GM23338 (cell line): ENCODE results near the gene UNC13D. TPM values are rescaled to one million over a fixed set of nuclear protein-coding genes. Genes with fewer than 3 reads are reported as not detected.

Experiments
- ATAC-seq: fragments of 200-7000 bp; cut with Tn5 transposase; 3 replicates; pipeline ENCODE4 v1.9.1; 2020
- DNase-seq: peaks from one replicate; pipeline ENCODE4 v3.0.0-alpha.2; 2015; ENCODE audit warnings: low spot score
- H2AFZ ChIP-seq: fragments of 200-600 bp; sonication (generic); 2 replicates; pipeline ENCODE4 v1.8.0; 2016; ENCODE audit warnings: antibody characterized with exemption, mild to moderate bottlenecking, moderate library complexity
- H3F3A ChIP-seq: fragments of 200-600 bp; sonication (generic); replicated peaks from 2 replicates; pipeline ENCODE4 v1.8.0; 2017; ENCODE audit warnings: antibody characterized with exemption, mixed run types, low read depth
- H3K27ac ChIP-seq: fragments of 200-600 bp; sonication (generic); 2 replicates; pipeline ENCODE4 v1.6.1; 2016; ENCODE audit warnings: low read depth
- H3K27me3 ChIP-seq: fragments of 200-600 bp; sonication (generic); 2 replicates; pipeline ENCODE4 v1.8.0; 2016; ENCODE audit warnings: mild to moderate bottlenecking, mixed run types, moderate library complexity; ENCODE audit not compliant: insufficient read depth
- H3K36me3 ChIP-seq: fragments of 200-600 bp; sonication (generic); 2 replicates; pipeline ENCODE4 v1.8.0; 2016; ENCODE audit warnings: mild to moderate bottlenecking; ENCODE audit not compliant: insufficient read depth
- H3K4me1 ChIP-seq: fragments of 200-600 bp; sonication (generic); 2 replicates; pipeline ENCODE4 v1.8.0; 2016; ENCODE audit warnings: mild to moderate bottlenecking, moderate library complexity; ENCODE audit not compliant: insufficient read depth
- H3K4me2 ChIP-seq: fragments of 200-600 bp; sonication (generic); 2 replicates; pipeline ENCODE4 v1.7.1; 2017; ENCODE audit warnings: mixed run types
- H3K4me3 ChIP-seq: fragments of 200-600 bp; sonication (generic); 2 replicates; pipeline ENCODE4 v1.6.1; 2016; ENCODE audit warnings: mixed run types
- H3K79me2 ChIP-seq: fragments of 200-600 bp; sonication (generic); replicated peaks from 2 replicates; pipeline ENCODE4 v1.8.0; 2017; ENCODE audit warnings: mild to moderate bottlenecking; ENCODE audit not compliant: insufficient read depth
- H3K9me2 ChIP-seq: fragments of 200-600 bp; sonication (generic); 2 replicates; pipeline ENCODE4 v1.8.0; 2017; ENCODE audit not compliant: insufficient read depth
- H4K20me1 ChIP-seq: fragments of 200-600 bp; sonication (generic); replicated peaks from 2 replicates; pipeline ENCODE4 v1.8.0; 2017; ENCODE audit warnings: mild to moderate bottlenecking; ENCODE audit not compliant: insufficient read depth
- H3K27ac Mint-ChIP-seq: 2 replicates; pipeline ENCODE4 v1.8.0; 2020; ENCODE audit warnings: inconsistent platforms, mild to moderate bottlenecking, moderate library complexity, mixed read lengths
- H3K27me3 Mint-ChIP-seq: 3 replicates; pipeline ENCODE4 v1.8.0; 2022; ENCODE audit warnings: low read depth, mild to moderate bottlenecking, moderate library complexity, mixed read lengths, inconsistent platforms; ENCODE audit not compliant: insufficient read depth, poor library complexity
- H3K36me3 Mint-ChIP-seq: 3 replicates; pipeline ENCODE4 v1.8.0; 2021; ENCODE audit warnings: low read depth, mild to moderate bottlenecking, inconsistent platforms, moderate library complexity, mixed read lengths
- H3K4me1 Mint-ChIP-seq: 3 replicates; pipeline ENCODE4 v1.8.0; 2020; ENCODE audit warnings: mild to moderate bottlenecking, inconsistent platforms, mixed read lengths
- H3K4me3 Mint-ChIP-seq: 3 replicates; pipeline ENCODE4 v1.8.0; 2021; ENCODE audit warnings: moderate library complexity, mild to moderate bottlenecking, inconsistent platforms, mixed read lengths
- H3K9me3 Mint-ChIP-seq: 3 replicates; pipeline ENCODE4 v1.8.0; 2020; ENCODE audit warnings: moderate library complexity, mild to moderate bottlenecking, inconsistent platforms, mixed read lengths
- CREB1 ChIP-seq: fragments of 250-450 bp; sonication (Bioruptor Pico); IDR thresholded peaks from 2 replicates; pipeline ENCODE4 v1.5.0; 2020; ENCODE audit warnings: low read depth, mild to moderate bottlenecking, moderate library complexity
- EZH2 ChIP-seq: fragments of 200-600 bp; sonication (generic); IDR thresholded peaks from one replicate; pipeline ENCODE4 v1.8.0; 2017; ENCODE audit warnings: antibody characterized with exemption, mild to moderate bottlenecking, low read depth; ENCODE audit not compliant: unreplicated experiment
- EZH2phosphoT487 ChIP-seq: fragments of 200-600 bp; sonication (generic); IDR thresholded peaks from one replicate; pipeline ENCODE4 v1.8.1; 2018; ENCODE audit warnings: antibody characterized with exemption; ENCODE audit not compliant: unreplicated experiment
- JUNB ChIP-seq: IDR thresholded peaks from one replicate; pipeline ENCODE4 v1.6.1; 2016; ENCODE audit warnings: antibody characterized with exemption; ENCODE audit not compliant: unreplicated experiment
- NANOG ChIP-seq: IDR thresholded peaks from 2 replicates; pipeline ENCODE4 v1.6.1; 2016; ENCODE audit warnings: antibody characterized with exemption, borderline replicate concordance
- POLR2AphosphoS5 ChIP-seq: IDR thresholded peaks from 2 replicates; pipeline ENCODE4 v1.6.1; 2016; ENCODE audit warnings: antibody characterized with exemption, low read depth
- REST ChIP-seq: IDR thresholded peaks from one replicate; pipeline ENCODE4 v1.6.1; 2018; ENCODE audit warnings: antibody characterized with exemption; ENCODE audit not compliant: unreplicated experiment
- STAT1 ChIP-seq: IDR thresholded peaks from one replicate; pipeline ENCODE4 v1.6.1; 2016; ENCODE audit warnings: antibody characterized with exemption; ENCODE audit not compliant: unreplicated experiment
- ZNF114 ChIP-seq: fragments of 250-450 bp; sonication (Bioruptor Pico); IDR thresholded peaks from 2 replicates; pipeline ENCODE4 v1.5.0; 2020; ENCODE audit warnings: mild to moderate bottlenecking, moderate library complexity
- ZNF331 ChIP-seq: fragments of 250-450 bp; sonication (Bioruptor Pico); IDR thresholded peaks from 2 replicates; pipeline ENCODE4 v1.5.0; 2020; ENCODE audit warnings: low read depth, mild to moderate bottlenecking, moderate library complexity
- ZNF462 ChIP-seq: fragments of 250-450 bp; sonication (Bioruptor Pico); IDR thresholded peaks from 2 replicates; pipeline ENCODE4 v1.5.0; 2020; ENCODE audit warnings: mild to moderate bottlenecking, moderate library complexity
- polyA plus RNA-seq: library from polyadenylated mRNA; unstranded; fragments of >200 nt; fragmentation: Nextera tagmentation; extraction: Ambion mirVana; gene quantifications from 2 replicates; pipeline ENCODE4 v1.2.1, GENCODE V29; 2016
- total RNA-seq: library from RNA; depleted of rRNA; stranded (reverse); fragments of >200 nt; shearing (Covaris generic); gene quantifications from 2 replicates; pipeline ENCODE4 v1.2.3, GENCODE V29; 2014
- TF ChIP-seq, protein P1 (sequence below), 2 experiments: fragments of 200-600 bp in 1 of 2; sonication (generic) in 1 of 2; conservative IDR thresholded peaks; 2 replicates each; pipeline versions ENCODE4 v1.5.1 to v1.6.1; 2016 to 2017; ENCODE audit warnings: antibody characterized with exemption in 2 of 2, low read depth in 2 of 2, mild to moderate bottlenecking in 2 of 2, moderate library complexity in 1 of 2
- TF ChIP-seq, protein P2 (sequence below): IDR thresholded peaks from 2 replicates; pipeline ENCODE4 v1.6.1; 2016; ENCODE audit warnings: antibody characterized with exemption

The UNC13D gene
- total and polyA plus RNA-seq, 2 experiments from 2014 or later, result 5.9 to 10.8 TPM

GRCh38 chr17:75799402-75799801 is 44.8 kb downstream of the UNC13D start:
- H3K4me3 Mint-ChIP-seq, result no peak overlapping the region

More at GRCh38 chr17:75799402-75799801, 44.8 kb downstream of the UNC13D start:
- Mint-ChIP-seq H3K4me1 (no peaks in the 10 kb centered on the region), H3K36me3 (peaks cover 41% of the 10 kb centered on the region), H3K27me3 (no peaks in the 10 kb centered on the region), H3K27ac (no peak overlapping the region), H3K9me3 (no peaks in the 10 kb centered on the region)
- TF ChIP-seq, protein P1, sequence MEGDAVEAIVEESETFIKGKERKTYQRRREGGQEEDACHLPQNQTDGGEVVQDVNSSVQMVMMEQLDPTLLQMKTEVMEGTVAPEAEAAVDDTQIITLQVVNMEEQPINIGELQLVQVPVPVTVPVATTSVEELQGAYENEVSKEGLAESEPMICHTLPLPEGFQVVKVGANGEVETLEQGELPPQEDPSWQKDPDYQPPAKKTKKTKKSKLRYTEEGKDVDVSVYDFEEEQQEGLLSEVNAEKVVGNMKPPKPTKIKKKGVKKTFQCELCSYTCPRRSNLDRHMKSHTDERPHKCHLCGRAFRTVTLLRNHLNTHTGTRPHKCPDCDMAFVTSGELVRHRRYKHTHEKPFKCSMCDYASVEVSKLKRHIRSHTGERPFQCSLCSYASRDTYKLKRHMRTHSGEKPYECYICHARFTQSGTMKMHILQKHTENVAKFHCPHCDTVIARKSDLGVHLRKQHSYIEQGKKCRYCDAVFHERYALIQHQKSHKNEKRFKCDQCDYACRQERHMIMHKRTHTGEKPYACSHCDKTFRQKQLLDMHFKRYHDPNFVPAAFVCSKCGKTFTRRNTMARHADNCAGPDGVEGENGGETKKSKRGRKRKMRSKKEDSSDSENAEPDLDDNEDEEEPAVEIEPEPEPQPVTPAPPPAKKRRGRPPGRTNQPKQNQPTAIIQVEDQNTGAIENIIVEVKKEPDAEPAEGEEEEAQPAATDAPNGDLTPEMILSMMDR (conservative IDR thresholded peaks at IDR 0.05; ENCODE audit: low read depth in 2 of 2), result no peak
- TF ChIP-seq NANOG, result no peak
- no peak for TF ChIP-seq EZH2phosphoT487
- no peak for TF ChIP-seq CREB1 (CRISPR knock-in tag)
- TF ChIP-seq ZNF462 (CRISPR knock-in tag), result no peak
- TF ChIP-seq EZH2, result no peak
- TF ChIP-seq REST, result no peak
- no peak for TF ChIP-seq STAT1
- no peak for TF ChIP-seq POLR2AphosphoS5
- no peak for TF ChIP-seq ZNF114 (CRISPR knock-in tag)
- TF ChIP-seq, protein P2, sequence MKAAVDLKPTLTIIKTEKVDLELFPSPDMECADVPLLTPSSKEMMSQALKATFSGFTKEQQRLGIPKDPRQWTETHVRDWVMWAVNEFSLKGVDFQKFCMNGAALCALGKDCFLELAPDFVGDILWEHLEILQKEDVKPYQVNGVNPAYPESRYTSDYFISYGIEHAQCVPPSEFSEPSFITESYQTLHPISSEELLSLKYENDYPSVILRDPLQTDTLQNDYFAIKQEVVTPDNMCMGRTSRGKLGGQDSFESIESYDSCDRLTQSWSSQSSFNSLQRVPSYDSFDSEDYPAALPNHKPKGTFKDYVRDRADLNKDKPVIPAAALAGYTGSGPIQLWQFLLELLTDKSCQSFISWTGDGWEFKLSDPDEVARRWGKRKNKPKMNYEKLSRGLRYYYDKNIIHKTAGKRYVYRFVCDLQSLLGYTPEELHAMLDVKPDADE, result no peak
- no peak for TF ChIP-seq JUNB
- TF ChIP-seq ZNF331, result no peak
- Histone ChIP-seq H3F3A (0 out of 2 replicates have a peak, but pooled peaks cover 3% of the 10 kb centered on the region), H3K9me2 (no peaks in the 10 kb centered on the region), H4K20me1 (peaks cover 6% of the 10 kb centered on the region), H3K27ac (no peak overlapping the region), H3K4me3 (no peak overlapping the region), H2AFZ (no peak overlapping the region), H3K4me1 (no peaks in the 10 kb centered on the region), H3K27me3 (no peaks in the 10 kb centered on the region), H3K79me2 (peaks cover 54% of the 10 kb centered on the region), H3K36me3 (peaks cover 14% of the 10 kb centered on the region; the same call in 1 of the 2 replicates), H3K4me2 (no peak overlapping the region)
- DNase-seq, result no peak
- no peak for ATAC-seq
